Esophagus squamous epithelium (tissue), 4 donors: ENCODE data around the gene C5orf63.

Source experiments
- CTCF ChIP-seq, 6 experiments: fragments of 450-650 bp in 4 of 6; fragments of 200-600 bp in 2 of 6; sonication (generic) in 2 of 6; IDR thresholded peaks; one replicate each; pipeline ENCODE4 v1.5.1; 2016 to 2019; ENCODE audit warnings: antibody characterized with exemption in 6 of 6, mild to moderate bottlenecking in 4 of 6, moderate library complexity in 4 of 6
- POLR2A ChIP-seq, 4 donors: fragments of 450-650 bp; IDR thresholded peaks; one replicate each; pipeline ENCODE4 v1.6.1; 2017; ENCODE audit warnings: antibody characterized with exemption in 4 of 4, mild to moderate bottlenecking in 4 of 4, moderate library complexity in 3 of 4

DNA sequence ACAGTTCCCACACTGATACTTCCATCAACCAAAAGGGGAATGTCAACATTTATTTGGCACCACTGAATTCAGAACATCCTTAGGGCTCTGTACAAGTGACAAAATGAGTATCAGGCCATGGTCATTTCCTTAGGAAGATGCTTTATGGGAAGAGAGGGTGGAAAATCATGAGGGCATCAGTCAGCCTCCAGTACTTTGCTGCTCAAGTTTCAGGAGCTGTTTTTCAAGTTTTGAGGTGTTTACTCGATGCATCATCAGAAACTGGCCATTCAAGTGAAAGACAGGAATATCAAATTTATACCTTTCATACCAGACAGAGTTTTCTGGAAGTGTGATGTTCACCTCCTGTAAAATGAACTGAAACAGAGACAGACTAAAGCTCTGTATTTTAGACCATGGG lies 21.7 kb downstream of the C5orf63 start:
- TF ChIP-seq POLR2A (IDR thresholded peaks at IDR 0.05), result no peak
- TF ChIP-seq CTCF (IDR thresholded peaks at IDR 0.05), result no peak
